HL-60/S4 treated with retinoic acid at 250 ng/mL for 4 days and 3 days (cell line): Measurements from ENCODE around the gene EFCAB8.

Experiments used
- in situ Hi-C: fragments of 300-500 bp; cut with MboI; formaldehyde crosslinking; loops from 2 replicates; pipeline ENCODE4 v1.7.0; 2022; ENCODE audit warnings: low sequenced_read_pairs

Gene EFCAB8

GRCh38 chr20:32885185-32885584, 26.5 kb downstream of the EFCAB8 start:
- in situ Hi-C loops: no loop called here

- in situ Hi-C loops: no loop called here
Measured at GRCh38 chr20:32885952-32886351, 27.2 kb downstream of the EFCAB8 start.

- in situ Hi-C loops: no loop called here
Measured at GRCh38 chr20:32886652-32887051, 27.9 kb downstream of the EFCAB8 start.

DNA sequence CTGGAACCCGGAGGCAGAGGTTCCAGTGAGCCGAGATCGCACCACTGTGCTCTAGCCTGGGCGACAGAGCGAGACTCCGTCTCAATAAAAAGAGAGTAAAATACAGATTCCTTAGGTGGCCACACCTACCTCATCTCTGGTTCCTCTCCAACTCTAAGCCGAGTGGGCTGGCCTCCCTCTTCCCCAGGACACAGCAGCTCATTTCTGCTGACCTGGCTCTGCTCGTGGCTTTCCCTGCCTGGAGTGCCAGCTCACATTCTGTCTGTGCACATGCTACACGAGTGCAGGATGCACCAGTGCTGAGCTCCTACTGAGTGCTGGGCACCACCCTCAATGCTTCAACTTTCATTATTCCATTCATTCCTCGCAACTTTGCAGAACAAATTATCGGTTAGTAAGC, 28.8 kb downstream of the EFCAB8 start:
- in situ Hi-C loops: no loop called here

DNA sequence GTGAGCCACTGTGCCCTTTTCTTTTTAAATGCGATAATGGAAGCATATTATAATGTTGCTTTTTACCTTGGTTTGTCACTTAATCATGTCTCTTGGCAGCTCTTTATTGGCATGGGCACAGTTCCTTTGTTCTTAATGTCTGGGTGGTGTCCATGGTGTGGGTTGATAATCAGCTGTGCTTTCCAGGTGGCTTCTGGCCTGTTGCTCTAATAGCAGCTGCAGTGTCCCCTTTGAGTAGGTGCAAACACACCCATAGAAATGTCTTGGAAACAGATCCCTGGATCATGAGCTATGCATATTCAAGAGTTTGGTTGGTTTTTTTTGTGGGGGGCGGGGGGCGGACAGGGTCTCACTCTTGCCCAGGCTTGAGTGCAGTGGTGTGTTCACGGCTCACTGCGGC, 29.9 kb downstream of the EFCAB8 start:
- in situ Hi-C loops: no loop called here

DNA sequence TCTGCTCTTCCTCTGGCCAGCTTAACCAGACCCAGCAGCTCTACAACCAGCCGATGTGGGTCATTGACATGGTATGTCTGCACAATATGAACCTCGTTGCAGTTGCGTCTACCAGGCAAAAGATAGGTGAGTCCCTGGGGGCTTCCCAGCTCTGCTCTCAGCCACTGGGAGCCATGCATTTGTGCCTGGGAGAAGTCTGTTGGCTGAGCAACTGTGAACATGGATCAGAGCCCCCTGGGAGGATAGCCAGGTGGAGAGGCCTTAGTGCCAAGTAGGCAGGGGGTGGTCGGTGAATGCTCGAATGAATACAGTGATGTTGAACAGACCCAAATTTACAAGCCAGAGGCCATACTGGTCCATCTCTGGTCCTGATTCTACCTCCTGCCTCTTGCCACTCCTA, 30.6 kb downstream of the EFCAB8 start:
- in situ Hi-C loops: no loop called here

- in situ Hi-C loops: loop anchor here (10.0 kb wide), 1 partner anchor 107 kb away; no protein-coding TSS in a partner anchor
Measured at GRCh38 chr20:32891491-32891890, 32.8 kb downstream of the EFCAB8 start.

GRCh38 chr20:32891926-32892660, 33.4 kb downstream of the EFCAB8 start:
- in situ Hi-C loops: loop anchor here (10.0 kb wide), 1 partner anchor 107 kb away; no protein-coding TSS in a partner anchor

- in situ Hi-C loops: loop anchor here (10.0 kb wide), 1 partner anchor 109 kb away; no protein-coding TSS in a partner anchor
Measured at GRCh38 chr20:32893263-32894025, 34.7 kb downstream of the EFCAB8 start.

DNA sequence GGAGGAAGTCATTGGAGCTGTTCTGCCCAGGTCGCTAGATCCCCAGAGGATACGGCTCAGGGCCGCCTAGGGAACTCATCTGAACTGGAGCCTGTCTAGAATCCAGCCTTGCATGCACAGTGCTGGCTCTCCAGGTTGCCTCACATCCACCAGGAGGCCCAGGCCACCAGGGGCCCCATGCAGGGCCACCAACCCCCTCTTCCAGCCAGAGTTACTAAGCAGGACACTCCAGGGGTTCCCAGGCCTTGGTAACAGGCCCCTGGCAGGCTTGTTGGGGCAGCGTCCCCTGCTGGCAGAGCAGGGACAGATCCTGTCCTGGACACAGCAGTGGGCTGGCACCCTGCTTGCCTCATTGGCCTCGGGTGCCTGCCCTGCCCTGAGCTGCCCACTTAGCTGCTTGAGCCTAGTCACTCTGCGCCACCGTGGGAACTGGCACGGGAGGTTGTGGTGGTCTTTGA, 35.3 kb downstream of the EFCAB8 start:
- in situ Hi-C loops: loop anchor here (10.0 kb wide), 1 partner anchor 109 kb away; no protein-coding TSS in a partner anchor

GRCh38 chr20:32894711-32895355, 36.1 kb downstream of the EFCAB8 start:
- in situ Hi-C loops: loop anchor here (10.0 kb wide), 1 partner anchor 110 kb away; no protein-coding TSS in a partner anchor

GRCh38 chr20:32896521-32897280, 38.0 kb downstream of the EFCAB8 start:
- in situ Hi-C loops: loop anchor here (10.0 kb wide), 1 partner anchor 112 kb away; no protein-coding TSS in a partner anchor

- in situ Hi-C loops: loop anchor here (10.0 kb wide), 1 partner anchor 114 kb away; no protein-coding TSS in a partner anchor
Measured at GRCh38 chr20:32898729-32899128, 40.0 kb downstream of the EFCAB8 start.

- in situ Hi-C loops: loop anchor here (25.0 kb wide), 1 partner anchor 385 kb away; the partner anchor contains the start of gene BPIFB1
Measured at GRCh38 chr20:32902456-32903420, 44.0 kb downstream of the EFCAB8 start.

- in situ Hi-C loops: loop anchor here (25.0 kb wide), 1 partner anchor 384 kb away; the partner anchor contains the start of gene BPIFB1
Measured at GRCh38 chr20:32903666-32904175, 45.0 kb downstream of the EFCAB8 start.

GRCh38 chr20:32904678-32905077, 46.0 kb downstream of the EFCAB8 start:
- in situ Hi-C loops: loop anchor here (25.0 kb wide), 1 partner anchor 383 kb away; the partner anchor contains the start of gene BPIFB1

GRCh38 chr20:32906200-32906599, 47.5 kb downstream of the EFCAB8 start:
- in situ Hi-C loops: loop anchor here (25.0 kb wide), 1 partner anchor 381 kb away; the partner anchor contains the start of gene BPIFB1

GRCh38 chr20:32906871-32907495, 48.3 kb downstream of the EFCAB8 start:
- in situ Hi-C loops: loop anchor here (25.0 kb wide), 1 partner anchor 380 kb away; the partner anchor contains the start of gene BPIFB1
